Measurements from ENCODE around the gene FAM200A. TPM values are rescaled to one million over a fixed set of nuclear protein-coding genes. Genes with fewer than 3 reads are reported as not detected.
A peak's percentile ranks its signal among the peaks of the same experiment; 100 is the strongest.

Gene FAM200A
- total and polyA plus RNA-seq, 2 of the 4 experiments (the other 2 are of a cell fraction): 5.9 to 6.0 TPM

GRCh38 chr7:99558306-99559174, 6.6 kb upstream of the FAM200A start, which contains the start of gene ZNF655:
Gene ZNF655 (plus strand): TSS chr7:99558642. CDS start chr7:99560560, 1,918 bp downstream.
- H4K8ac ChIP-seq (ENCODE audit: low read depth in 2 of 2, low read length in 2 of 2): peak within 1 kb of the TSS; percentile 98 to 99
- peak within 1 kb of the TSS; percentile 99 for H3K23ac ChIP-seq (ENCODE audit: low read depth, low read length)
- H3K27me3 ChIP-seq (ENCODE audit: control insufficient read depth, insufficient read depth, low read length): no peaks in the 10 kb centered on the region
- H3K79me1 ChIP-seq (ENCODE audit: low read depth in 1 of 2, low read length in 2 of 2): peaks cover 37 to 68% of the 10 kb centered on the region in 2 experiments
- H4K91ac ChIP-seq (ENCODE audit: insufficient read depth, low read depth, low read length): peak within 1 kb of the TSS; percentile 97
- peak within 1 kb of the TSS; percentile 95 for H2AK9ac ChIP-seq (replicated peaks; ENCODE audit: low read depth, low read length, poor library complexity)
- H3K9me1 ChIP-seq (ENCODE audit: insufficient read depth, low read length): peaks cover 28% of the 10 kb centered on the region
- POLR2A ChIA-PET (ENCODE audit: unreplicated experiment): no interaction called here
- intact Hi-C loops (cut with micrococcal nuclease) (loop anchor here (5.0 kb wide), 1 partner anchor 359 kb away; the partner anchor contains the start of gene TRIM4), in situ Hi-C loops (cut with MboI; ENCODE audit: low sequenced_read_pairs) (no loop called here), dilution Hi-C loops (cut with HindIII; ENCODE audit: low sequenced_read_pairs, unreplicated experiment) (no loop called here)
- 1% methylated on average over 30 of the region's 73 CpGs; no CpG with 5 or more reads in 1 of the 2 experiments for WGBS, 2 experiments (ENCODE audit: extremely low coverage in 2 of 2, insufficient read length in 1 of 2)
- H3K9me3 ChIP-seq (ENCODE audit: control insufficient read depth, insufficient read depth, low read length): no peaks in the 10 kb centered on the region
- no TSS peak for BruUV-seq (replicated peaks)
- H2BK5ac ChIP-seq (ENCODE audit: low read depth, low read length, poor library complexity, severe bottlenecking): peak within 1 kb of the TSS; percentile 94
- peak within 1 kb of the TSS; percentile 95 for H4K5ac ChIP-seq (ENCODE audit: low read depth, low read length)
- H3K18ac ChIP-seq (ENCODE audit: low read depth, low read length): peak within 1 kb of the TSS; percentile 93
- H3K9ac ChIP-seq (ENCODE audit: low read depth, low read length): peak within 1 kb of the TSS; percentile 97
- H3K56ac ChIP-seq (ENCODE audit: extremely low read depth, insufficient read depth, low read length): peak within 1 kb of the TSS; percentile 98
- H2BK15ac ChIP-seq (ENCODE audit: low read depth, low read length): peak within 1 kb of the TSS; percentile 53; the same call in 2 of the 3 replicates
- peak within 1 kb of the TSS; percentile 85 for H3K4me2 ChIP-seq (ENCODE audit: low read depth, low read length)
- CTCF ChIA-PET: no interaction called here
- peak; percentile 71 for ATAC-seq (ENCODE audit: low read depth)
- peak within 1 kb of the TSS; percentile 59; the same call in 1 of the 2 replicates for H2BK20ac ChIP-seq (ENCODE audit: low read depth, low read length)
- peak; percentile 85 for DNase-seq
- peak within 1 kb of the TSS; percentile 99 for H3K4ac ChIP-seq (ENCODE audit: low read depth, low read length)
- peak within 1 kb of the TSS; percentile 98 for H2AK5ac ChIP-seq (ENCODE audit: low read depth, low read length)
- peaks cover 1% of the 10 kb centered on the region; the same call in 1 of the 2 replicates for H4K20me1 ChIP-seq (ENCODE audit: insufficient read depth, low read length)
- H2BK120ac ChIP-seq (ENCODE audit: low read depth, low read length): peak within 1 kb of the TSS; percentile 96
- peak within 1 kb of the TSS; percentile 98 for H2AFZ ChIP-seq (replicated peaks; ENCODE audit: low read length, poor library complexity)
- H3K36me3 ChIP-seq (ENCODE audit: control insufficient read depth, insufficient read depth, low read length): peaks cover 28% of the 10 kb centered on the region
- peak within 1 kb of the TSS; percentile 83 for H3K4me3 ChIP-seq (ENCODE audit: insufficient read depth, low read depth, low read length)
- H3K27ac ChIP-seq (ENCODE audit: insufficient read depth, low read length): peak within 1 kb of the TSS; percentile 97
- peak within 1 kb of the TSS; percentile 100 for H3K14ac ChIP-seq (replicated peaks; ENCODE audit: low read depth, low read length)
- H3K4me1 ChIP-seq (ENCODE audit: control insufficient read depth, insufficient read depth, low read length): peaks cover 14% of the 10 kb centered on the region
- TF ChIP-seq CEBPB (IDR thresholded peaks at IDR 0.05; ENCODE audit: low read depth, low read length): peak; percentile 32; the same call in 1 of the 2 replicates
- TF ChIP-seq RFX5 (IDR thresholded peaks at IDR 0.05; ENCODE audit: low read depth, low read length): 0 out of 2 replicates have a peak, but pooled peaks have one; percentile 0
- no peak for TF ChIP-seq USF2 (IDR thresholded peaks at IDR 0.05; ENCODE audit: low read depth, low read length)
- peak; percentile 69; the same call in 1 of the 2 replicates for TF ChIP-seq MAZ (IDR thresholded peaks at IDR 0.05; ENCODE audit: borderline replicate concordance, low read depth, low read length)
- TF ChIP-seq MXI1 (IDR thresholded peaks at IDR 0.05; ENCODE audit: borderline replicate concordance, low read depth, low read length): peak; percentile 40; the same call in 1 of the 2 replicates
- peak; percentile 56; the same call in 1 of the 2 replicates for TF ChIP-seq CHD1 (IDR thresholded peaks at IDR 0.05; ENCODE audit: low read depth, low read length)
- TF ChIP-seq MAFK (IDR thresholded peaks at IDR 0.05; ENCODE audit: low read depth, low read length): no peak
- TF ChIP-seq POLR2A (IDR thresholded peaks at IDR 0.05; ENCODE audit: low read depth, low read length): peak; percentile 86
- no peak for TF ChIP-seq NFE2L2 (IDR thresholded peaks at IDR 0.05; ENCODE audit: low read depth, low read length)
- TF ChIP-seq FOS (IDR thresholded peaks at IDR 0.05; ENCODE audit: low read depth, low read length): no peak
- TF ChIP-seq BHLHE40 (IDR thresholded peaks at IDR 0.05; ENCODE audit: low read depth, low read length): no peak
- no peak for TF ChIP-seq SMC3 (IDR thresholded peaks at IDR 0.05; ENCODE audit: low read depth, low read length)
- TF ChIP-seq ELK1 (IDR thresholded peaks at IDR 0.05; ENCODE audit: borderline replicate concordance, low read depth, low read length): no peak
- TF ChIP-seq RAD21 (IDR thresholded peaks at IDR 0.05; ENCODE audit: low read length): no peak
- peak; percentile 28 for TF ChIP-seq RCOR1 (IDR thresholded peaks at IDR 0.05; ENCODE audit: insufficient replicate concordance, low read length)

Measured in IMR-90 (cell line).